Prostate gland (tissue), 2 donors: Measurements from ENCODE around the gene MRPS27. TPM values are rescaled to one million over a fixed set of nuclear protein-coding genes. Genes with fewer than 3 reads are reported as not detected.

Source experiments
- DNase-seq: peaks from one replicate; pipeline ENCODE4 v3.0.0-alpha.2; 2019; ENCODE audit warnings: low spot score
- H3K27ac ChIP-seq, 2 donors: fragments of 200-600 bp; sonication (generic); 2 replicates each; pipeline ENCODE4 v1.5.1; 2017 to 2019
- H3K27me3 ChIP-seq: fragments of 200-600 bp; sonication (generic); replicated peaks from 2 replicates; pipeline ENCODE4 v1.5.1; 2019; ENCODE audit not compliant: insufficient read depth
- H3K36me3 ChIP-seq, 2 donors: fragments of 200-600 bp; sonication (generic); 1 replicate in 1 of 2; 2 replicates in 1 of 2; pipeline versions ENCODE4 v1.5.1 to v1.8.1; 2017 to 2019
- H3K4me1 ChIP-seq: fragments of 200-600 bp; sonication (generic); replicated peaks from 2 replicates; pipeline ENCODE4 v1.5.1; 2019
- H3K4me3 ChIP-seq, 2 donors: fragments of 200-600 bp; sonication (generic); 2 replicates each; pipeline ENCODE4 v1.5.1; 2017 to 2019
- H3K9me3 ChIP-seq: fragments of 200-600 bp; sonication (generic); 2 replicates; pipeline ENCODE4 v1.5.1; 2017
- POLR2A ChIP-seq: fragments of 450-650 bp; IDR thresholded peaks from one replicate; pipeline ENCODE4 v1.6.1; 2016; ENCODE audit warnings: antibody characterized with exemption, mild to moderate bottlenecking
- POLR2AphosphoS5 ChIP-seq: sonication (generic); formaldehyde crosslinking; IDR thresholded peaks from one replicate; pipeline ENCODE4 v1.6.1; 2017; ENCODE audit warnings: antibody characterized with exemption
- WGBS: methylation state at CpG from one replicate; pipeline ENCODE4 v1.1.5; 2018; 5-methylcytosine and 5-hydroxymethylcytosine counted together
- intact Hi-C: fragments of 100-400 bp; cut with DNase I; formaldehyde crosslinking; loops from one replicate; pipeline ENCODE4 v1.14.2; 2022
- total RNA-seq, 2 donors: library from RNA; depleted of rRNA; stranded (reverse); fragments of >200 nt; gene quantifications; one replicate each; pipeline ENCODE4 v1.1.0, GENCODE V29; 2016
- TF ChIP-seq, protein P1 (sequence below), 4 experiments: fragments of 200-600 bp in 2 of 4; fragments of 450-650 bp in 2 of 4; sonication (generic) in 2 of 4; IDR thresholded peaks; 1 replicate in 3 of 4; 2 replicates in 1 of 4; pipeline ENCODE4 v1.5.1; 2016 to 2019; ENCODE audit warnings: antibody characterized with exemption in 4 of 4, mild to moderate bottlenecking in 2 of 4, moderate library complexity in 2 of 4

The MRPS27 gene
- total RNA-seq, 2 donors from 2014 or later, result 43.3 to 51.1 TPM

DNA sequence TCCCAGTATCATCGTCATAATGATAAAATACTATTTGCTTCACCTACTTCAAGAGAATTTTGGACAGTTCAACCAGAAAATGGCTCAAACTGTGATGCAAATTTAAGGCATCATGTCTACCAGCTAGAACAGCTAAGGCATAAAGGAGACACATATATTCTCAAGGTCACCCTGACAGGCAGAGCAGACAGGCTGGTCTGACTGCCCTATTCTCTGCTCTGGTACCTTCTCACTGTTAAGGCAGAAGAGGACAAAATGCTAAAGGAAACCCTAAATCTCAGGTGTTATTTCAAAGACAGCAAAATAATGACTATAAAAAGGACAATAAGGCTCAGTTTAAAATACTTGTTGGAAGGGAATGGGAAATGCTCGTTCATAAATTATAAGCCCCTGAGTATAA, 87.2 kb downstream of the MRPS27 start:
- H3K4me3 ChIP-seq, result no peak overlapping the region
- intact Hi-C loops, result no loop called here
- H3K27ac ChIP-seq, result no peak overlapping the region
- H3K36me3 ChIP-seq, result no peaks in the 10 kb centered on the region
- no peaks in the 10 kb centered on the region for H3K27me3 ChIP-seq
- WGBS, result 36% methylated on average over 2 of the region's 2 CpGs
- no peaks in the 10 kb centered on the region for H3K4me1 ChIP-seq
- no peaks in the 10 kb centered on the region for H3K9me3 ChIP-seq
- no peak for DNase-seq
- TF ChIP-seq, protein P1, sequence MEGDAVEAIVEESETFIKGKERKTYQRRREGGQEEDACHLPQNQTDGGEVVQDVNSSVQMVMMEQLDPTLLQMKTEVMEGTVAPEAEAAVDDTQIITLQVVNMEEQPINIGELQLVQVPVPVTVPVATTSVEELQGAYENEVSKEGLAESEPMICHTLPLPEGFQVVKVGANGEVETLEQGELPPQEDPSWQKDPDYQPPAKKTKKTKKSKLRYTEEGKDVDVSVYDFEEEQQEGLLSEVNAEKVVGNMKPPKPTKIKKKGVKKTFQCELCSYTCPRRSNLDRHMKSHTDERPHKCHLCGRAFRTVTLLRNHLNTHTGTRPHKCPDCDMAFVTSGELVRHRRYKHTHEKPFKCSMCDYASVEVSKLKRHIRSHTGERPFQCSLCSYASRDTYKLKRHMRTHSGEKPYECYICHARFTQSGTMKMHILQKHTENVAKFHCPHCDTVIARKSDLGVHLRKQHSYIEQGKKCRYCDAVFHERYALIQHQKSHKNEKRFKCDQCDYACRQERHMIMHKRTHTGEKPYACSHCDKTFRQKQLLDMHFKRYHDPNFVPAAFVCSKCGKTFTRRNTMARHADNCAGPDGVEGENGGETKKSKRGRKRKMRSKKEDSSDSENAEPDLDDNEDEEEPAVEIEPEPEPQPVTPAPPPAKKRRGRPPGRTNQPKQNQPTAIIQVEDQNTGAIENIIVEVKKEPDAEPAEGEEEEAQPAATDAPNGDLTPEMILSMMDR (IDR thresholded peaks at IDR 0.05), result no peak
- TF ChIP-seq POLR2A (no peak), POLR2AphosphoS5 (no peak)

DNA sequence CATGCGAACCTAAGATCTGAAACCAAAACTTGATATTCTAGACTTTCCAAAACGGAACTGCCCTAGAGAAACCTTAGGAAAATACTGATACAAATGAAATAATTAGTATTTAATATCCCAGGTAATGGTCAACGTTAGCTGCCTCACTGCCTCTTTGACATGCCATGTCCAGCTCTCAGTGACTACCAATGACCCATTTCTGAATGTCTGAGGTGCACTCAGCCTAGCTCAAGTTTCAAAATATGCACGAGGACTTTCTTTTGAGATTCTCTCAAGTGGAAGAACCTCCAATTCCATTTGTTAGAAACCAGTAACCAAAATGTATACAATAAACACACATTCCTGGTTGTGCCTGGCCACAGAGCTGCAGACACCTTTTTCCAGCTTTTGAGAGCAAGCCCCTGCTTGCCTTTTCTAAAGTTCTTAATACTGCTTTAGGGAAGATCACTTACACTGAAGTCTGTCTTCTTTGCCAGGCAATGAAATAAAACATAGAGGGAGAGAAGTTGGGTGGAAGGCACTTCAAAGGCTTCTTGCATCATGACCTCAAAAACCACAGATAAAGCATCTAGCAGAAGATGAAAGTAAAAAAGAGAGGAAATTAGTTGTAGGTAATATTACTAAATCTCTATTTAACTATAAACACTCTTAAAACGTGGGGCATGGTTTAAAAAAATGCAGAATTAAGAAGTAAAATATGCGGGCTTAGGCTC, 87.9 kb downstream of the MRPS27 start:
- DNase-seq, result peak; percentile 37
- no peaks in the 10 kb centered on the region for H3K4me1 ChIP-seq
- H3K9me3 ChIP-seq, result no peaks in the 10 kb centered on the region
- H3K27ac ChIP-seq, result no peak overlapping the region
- H3K27me3 ChIP-seq, result no peaks in the 10 kb centered on the region
- H3K36me3 ChIP-seq, result no peaks in the 10 kb centered on the region
- intact Hi-C loops, result no loop called here
- TF ChIP-seq, protein P1 (IDR thresholded peaks at IDR 0.05), result no peak
- TF ChIP-seq POLR2A, result no peak
- TF ChIP-seq POLR2AphosphoS5, result peak; percentile 61
- no peak overlapping the region for H3K4me3 ChIP-seq
- 57% methylated on average over 6 of the region's 6 CpGs for WGBS

DNA sequence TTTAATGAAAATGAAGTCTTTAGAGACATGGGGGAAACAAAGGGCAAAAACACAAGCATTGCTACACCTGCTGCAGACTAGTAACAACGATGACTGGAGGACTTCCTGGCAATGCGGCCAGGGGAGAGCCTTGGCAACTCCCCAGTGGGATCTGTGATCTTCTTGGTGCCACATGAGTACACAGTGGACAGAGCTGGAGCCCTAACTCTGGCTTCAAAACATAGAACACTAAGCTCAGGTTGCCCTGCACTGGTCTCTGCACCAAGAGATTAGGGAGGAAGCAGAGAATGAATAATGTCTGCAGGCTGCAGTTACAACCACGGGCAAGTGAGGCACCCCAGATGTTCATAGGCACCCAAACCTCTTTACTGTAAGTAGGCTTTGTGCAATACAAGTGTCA, 91.1 kb downstream of the MRPS27 start:
- no peaks in the 10 kb centered on the region for H3K27me3 ChIP-seq
- 52% methylated on average over 3 of the region's 3 CpGs for WGBS
- DNase-seq, result no peak
- no peak overlapping the region for H3K27ac ChIP-seq
- no peaks in the 10 kb centered on the region for H3K4me1 ChIP-seq
- no peaks in the 10 kb centered on the region for H3K36me3 ChIP-seq
- TF ChIP-seq POLR2AphosphoS5 (no peak), POLR2A (no peak)
- TF ChIP-seq, protein P1 (IDR thresholded peaks at IDR 0.05), result no peak
- intact Hi-C loops, result no loop called here
- H3K9me3 ChIP-seq, result no peaks in the 10 kb centered on the region
- H3K4me3 ChIP-seq, result no peak overlapping the region

DNA sequence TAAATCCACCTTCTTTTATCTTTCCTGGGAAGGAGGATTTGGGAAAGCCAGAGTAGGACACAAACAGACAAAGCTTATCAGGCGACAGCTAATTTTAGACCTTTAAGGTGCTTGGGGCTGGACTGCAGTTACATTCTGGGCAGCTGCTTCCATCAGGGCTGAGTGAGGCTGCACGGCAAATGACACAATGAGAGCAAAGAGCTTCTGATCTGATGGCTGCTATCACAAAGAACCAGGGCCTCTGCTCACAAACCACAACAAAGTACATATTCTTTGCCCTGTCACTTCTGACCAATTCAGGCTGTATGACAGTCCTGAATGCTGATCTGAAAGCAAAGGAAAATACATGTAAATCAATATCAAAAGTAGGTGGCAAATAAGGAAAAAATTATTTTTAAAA, 93.1 kb downstream of the MRPS27 start:
- Histone ChIP-seq H3K9me3 (no peaks in the 10 kb centered on the region), H3K27me3 (no peaks in the 10 kb centered on the region), H3K4me3 (no peak overlapping the region), H3K36me3 (no peaks in the 10 kb centered on the region), H3K27ac (no peak overlapping the region), H3K4me1 (no peaks in the 10 kb centered on the region)
- TF ChIP-seq, protein P1 (IDR thresholded peaks at IDR 0.05), result no peak
- TF ChIP-seq POLR2AphosphoS5 (no peak), POLR2A (no peak)
- 83% methylated on average over 2 of the region's 2 CpGs for WGBS
- intact Hi-C loops, result no loop called here
- no peak for DNase-seq

DNA sequence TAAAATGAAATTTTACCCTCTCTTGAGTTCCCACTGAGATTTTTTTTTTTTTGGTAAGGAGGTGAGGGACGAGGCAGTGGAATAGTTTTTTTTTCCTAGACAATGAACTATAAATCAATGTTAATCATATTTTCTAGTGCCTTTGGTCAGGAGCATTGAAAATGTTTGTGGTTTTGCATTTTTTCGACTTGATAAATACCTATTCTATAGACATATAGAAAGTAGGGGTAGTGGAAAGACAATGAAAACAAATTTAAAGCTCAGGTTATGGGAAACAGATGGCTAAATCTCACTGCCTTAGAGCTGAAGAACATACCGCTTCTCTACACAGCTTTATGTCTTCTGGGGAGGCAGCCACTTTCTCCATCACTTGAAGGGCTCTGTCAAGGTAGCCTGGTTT, 94.3 kb downstream of the MRPS27 start:
- intact Hi-C loops, result no loop called here

More for the DNA sequence above, 94.3 kb downstream of the MRPS27 start:
- H3K36me3 ChIP-seq, result peaks cover 0 to 3% of the 10 kb centered on the region in 2 donors
- H3K9me3 ChIP-seq, result no peaks in the 10 kb centered on the region
- H3K4me1 ChIP-seq, result no peaks in the 10 kb centered on the region
- WGBS, result 96% methylated on average over 3 of the region's 3 CpGs
- H3K27me3 ChIP-seq, result no peaks in the 10 kb centered on the region
- no peak for DNase-seq
- no peak for TF ChIP-seq POLR2AphosphoS5
- TF ChIP-seq, protein P1 (IDR thresholded peaks at IDR 0.05), result no peak
- TF ChIP-seq POLR2A, result no peak
- H3K27ac ChIP-seq, result no peak overlapping the region
- H3K4me3 ChIP-seq, result no peak overlapping the region
